HG03558 (cell line): ENCODE results near the gene ITM2C.

Source experiments
- ATAC-seq: cut with Tn5 transposase; IDR thresholded peaks from one replicate; pipeline ENCODE4 v1.9.1; 2021; ENCODE audit warnings: moderate number of reproducible peaks; ENCODE audit not compliant: unreplicated experiment; ENCODE audit errors: extremely low read depth

The ITM2C gene

DNA sequence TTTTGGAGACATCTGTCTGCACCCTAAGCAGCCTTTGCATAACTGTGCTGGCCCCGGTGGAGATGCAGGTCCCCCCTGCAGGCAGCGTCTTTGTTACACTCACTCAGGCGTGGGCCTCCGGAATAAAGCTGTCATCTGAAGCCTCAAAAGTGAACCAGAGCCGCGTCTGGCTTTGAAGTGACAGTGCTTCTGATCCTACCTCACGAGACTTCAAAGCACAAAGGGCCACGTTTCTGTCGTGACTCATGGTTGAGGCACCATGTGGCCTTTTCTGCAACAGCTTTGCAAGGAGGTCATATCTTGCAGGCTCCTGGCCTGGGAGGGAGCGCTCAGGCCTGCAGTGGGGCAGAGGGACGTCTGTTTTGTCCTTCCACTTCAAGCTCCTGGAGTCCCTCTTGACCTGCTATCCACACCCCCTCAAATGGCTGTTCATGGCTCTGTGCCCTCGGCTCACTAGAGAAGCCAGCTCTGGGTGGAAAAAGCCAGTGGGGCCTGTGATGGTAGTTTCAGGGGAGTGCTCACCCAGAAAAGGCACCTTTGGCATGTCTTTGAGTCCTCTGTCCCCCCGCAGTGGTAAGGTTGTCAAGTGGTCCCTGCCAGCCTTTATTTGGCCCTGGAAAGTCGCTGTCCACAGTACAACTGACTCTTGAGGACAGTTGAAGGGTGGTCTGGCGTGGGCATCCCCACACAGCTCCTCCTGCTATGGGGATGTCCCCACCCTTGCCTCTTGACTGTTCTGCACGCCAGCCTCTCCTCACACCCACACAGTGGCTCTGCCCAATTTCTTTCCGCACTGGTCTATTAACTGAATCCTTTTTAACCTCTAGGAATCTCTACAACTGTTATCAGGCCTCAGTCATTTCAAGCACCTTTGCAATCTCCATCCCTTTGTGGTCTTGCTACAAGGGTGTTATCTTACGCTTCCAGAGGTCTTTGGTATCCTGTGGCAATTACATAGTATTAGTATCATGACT, 41.0 kb downstream of the ITM2C start:
- ATAC-seq, result no peak

DNA sequence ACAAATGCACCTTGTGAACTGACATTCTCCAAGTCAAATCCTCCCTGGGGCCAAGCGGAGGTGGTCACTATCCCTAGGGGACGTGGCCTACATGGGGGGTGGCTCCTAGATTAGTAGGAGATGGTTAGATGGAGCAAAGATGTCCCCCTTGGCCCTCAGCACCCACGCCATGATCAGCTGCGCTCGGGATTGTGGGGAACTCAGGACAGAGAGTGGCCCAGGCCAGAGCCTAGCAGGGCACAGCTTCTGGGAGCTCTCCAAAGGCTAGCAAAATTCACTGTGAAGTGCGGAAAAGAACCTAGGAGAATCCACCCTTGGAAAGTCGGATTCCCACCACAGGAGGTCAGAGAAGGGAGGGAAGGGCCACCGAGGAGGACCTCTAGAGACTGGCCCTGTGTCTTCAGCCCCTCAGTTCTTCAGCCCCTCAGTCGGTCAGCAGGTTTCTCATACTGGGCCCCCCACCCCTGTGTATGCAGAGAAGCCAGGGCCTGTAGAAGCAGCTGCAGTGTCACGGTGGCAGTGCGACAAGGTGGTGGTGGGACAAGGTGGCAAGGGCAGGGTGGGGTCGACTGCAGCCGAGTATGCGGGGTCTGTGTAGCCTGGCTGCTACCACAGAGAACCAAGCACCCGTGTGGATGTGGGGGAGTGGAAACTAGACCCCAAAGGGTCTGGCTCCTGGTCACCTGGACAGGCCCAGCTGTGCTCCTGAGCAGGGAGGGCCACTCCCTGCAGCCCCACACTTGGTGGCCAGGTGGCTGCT, 41.9 kb downstream of the ITM2C start:
- no peak for ATAC-seq

DNA sequence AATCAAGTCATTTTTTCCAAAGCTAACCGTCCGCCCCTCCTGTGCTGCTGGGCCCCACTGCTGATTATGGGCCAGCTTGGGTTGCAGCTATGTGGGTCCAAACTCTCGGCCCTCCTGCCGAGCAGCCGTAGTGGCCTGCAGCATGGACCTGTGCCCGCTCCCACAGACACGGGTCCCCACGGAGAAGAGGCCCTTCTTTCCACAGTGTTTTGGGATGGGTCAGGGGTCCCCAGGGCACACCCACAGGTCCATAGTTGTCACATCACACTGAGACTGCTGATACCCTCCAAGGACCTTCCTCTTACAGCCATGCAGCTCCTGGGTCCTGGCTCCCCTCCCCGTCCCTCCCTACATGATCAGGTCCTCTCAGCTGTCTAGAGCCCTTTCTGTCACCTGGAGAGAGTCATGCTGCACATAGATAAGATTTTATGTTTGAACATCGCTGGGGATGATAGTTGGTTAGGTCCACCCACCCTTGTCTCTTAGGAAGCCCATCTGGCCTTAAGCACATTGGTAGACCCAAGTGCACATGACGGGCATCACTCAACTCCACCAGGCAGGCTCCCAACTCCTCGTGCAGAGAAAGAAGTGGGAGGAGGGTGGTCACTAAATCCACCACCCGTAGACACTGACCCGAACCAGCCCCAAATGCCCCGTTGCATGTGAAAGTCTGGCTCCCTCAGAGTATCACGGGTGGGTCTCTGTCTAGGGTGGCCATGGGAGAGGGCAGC, 42.8 kb downstream of the ITM2C start:
- ATAC-seq, result no peak

DNA sequence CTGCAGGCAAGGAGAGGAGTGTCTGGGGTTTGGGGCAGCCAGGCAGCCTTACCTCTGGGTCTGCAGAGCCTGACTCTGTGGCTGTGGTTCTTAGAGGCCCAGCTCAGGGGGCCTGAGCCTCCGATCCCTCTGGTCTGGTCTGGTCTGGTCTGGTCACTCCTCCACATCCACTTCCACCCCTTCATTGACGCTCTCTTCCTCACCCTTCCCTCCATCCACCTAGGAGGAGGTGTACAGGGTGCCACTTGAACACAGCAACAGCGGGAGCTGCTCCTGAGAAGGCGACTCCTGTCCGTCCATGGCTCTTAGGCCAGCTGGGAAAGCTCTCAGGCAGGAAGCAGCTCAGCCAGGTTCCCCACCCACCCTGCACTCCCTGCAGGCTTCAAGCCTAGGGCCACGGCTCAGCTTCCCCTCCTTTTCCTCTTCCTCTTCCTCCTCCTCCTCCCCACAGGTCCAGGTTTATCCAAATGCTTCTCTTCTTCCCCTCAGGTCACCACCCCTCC, 43.4 kb downstream of the ITM2C start:
- ATAC-seq, result no peak

- no peak for ATAC-seq
Measured at GRCh38 chr2:230908595-230909191, 44.0 kb downstream of the ITM2C start.

- ATAC-seq, result no peak
Measured at GRCh38 chr2:230909841-230910545, 45.3 kb downstream of the ITM2C start.

- ATAC-seq, result no peak
Measured at GRCh38 chr2:230910546-230911177, 45.9 kb downstream of the ITM2C start.

DNA sequence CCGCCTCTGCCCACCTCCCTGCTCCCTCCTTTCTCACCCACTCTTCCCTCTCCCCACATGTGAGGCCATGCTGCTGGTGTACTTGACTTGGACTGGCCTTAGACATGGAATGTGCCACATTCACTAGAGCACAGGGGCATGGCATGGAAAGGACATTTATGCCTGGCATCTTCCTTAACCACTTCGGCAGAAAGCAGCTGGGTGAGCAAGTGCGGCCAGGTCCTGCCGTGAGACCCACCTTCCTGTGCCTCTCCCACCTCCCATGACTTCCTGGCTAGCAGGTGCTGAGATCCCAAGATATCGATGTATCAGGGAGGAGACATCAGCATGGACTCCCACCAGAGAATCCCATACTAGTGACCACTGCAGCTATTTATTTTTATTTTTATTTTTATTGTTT, 47.3 kb downstream of the ITM2C start:
- no peak for ATAC-seq

DNA sequence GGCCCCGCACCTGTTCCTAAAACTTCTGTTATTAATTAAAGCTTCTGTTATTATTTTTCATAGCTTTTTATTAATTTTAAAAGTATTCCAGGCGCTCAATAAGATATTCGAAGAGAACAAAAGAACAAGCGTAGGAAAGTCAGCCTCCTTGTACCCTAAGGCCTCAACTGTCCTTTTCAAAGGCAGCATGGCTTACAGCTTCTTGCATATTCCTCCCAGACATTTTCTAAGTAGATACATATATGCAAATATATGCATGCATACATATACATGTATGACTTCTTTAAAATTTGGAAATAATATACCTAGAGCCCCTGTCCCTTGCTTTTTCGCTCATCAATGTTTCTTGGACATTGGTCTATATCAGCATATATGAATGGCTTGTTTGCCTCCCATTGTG, 48.0 kb downstream of the ITM2C start:
- ATAC-seq, result no peak

GRCh38 chr2:230913406-230914143, 48.8 kb downstream of the ITM2C start:
- no peak for ATAC-seq

GRCh38 chr2:230914886-230915285, 50.1 kb downstream of the ITM2C start:
- ATAC-seq, result no peak

- no peak for ATAC-seq
Measured at GRCh38 chr2:230915319-230915718, 50.6 kb downstream of the ITM2C start.

DNA sequence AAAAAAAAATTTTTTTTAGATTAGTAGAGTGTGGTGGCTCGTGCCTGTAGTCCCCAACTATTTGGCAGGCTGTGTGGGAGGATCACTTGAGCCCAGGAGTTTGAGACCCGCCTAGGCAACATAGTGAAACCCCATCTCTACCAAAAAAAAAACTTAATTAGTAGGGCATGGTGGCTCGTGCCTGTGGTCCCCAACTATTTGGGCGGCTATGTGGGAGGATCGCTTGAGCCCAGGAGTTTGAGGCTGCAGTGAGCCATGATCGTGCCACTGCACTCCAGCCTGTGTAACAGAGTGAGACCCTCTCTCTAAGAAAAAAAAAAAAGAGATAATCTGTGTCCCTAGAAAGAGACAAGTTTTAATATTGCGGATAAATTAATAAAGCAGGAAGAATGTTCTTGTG, 51.5 kb downstream of the ITM2C start:
- ATAC-seq, result no peak

GRCh38 chr2:230919240-230919639, 54.5 kb downstream of the ITM2C start:
- no peak for ATAC-seq

DNA sequence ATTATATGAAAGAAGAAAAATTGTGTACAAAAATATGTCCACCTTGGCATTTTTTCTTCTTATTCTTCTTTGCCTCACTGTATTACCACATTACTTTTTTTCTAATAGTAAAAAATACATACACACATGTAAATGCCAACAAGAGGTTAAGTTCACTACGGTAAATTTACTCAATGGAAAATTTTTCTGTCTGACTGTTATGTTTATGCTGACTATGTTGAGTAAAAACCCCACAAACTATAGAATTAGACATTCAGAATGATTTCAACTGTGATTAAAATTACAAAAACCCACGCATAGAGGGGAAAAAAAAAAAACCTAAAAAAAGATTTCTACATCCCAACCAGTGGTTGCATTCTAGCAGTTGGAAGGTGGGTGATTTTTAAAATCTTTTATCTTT, 54.9 kb downstream of the ITM2C start:
- no peak for ATAC-seq

DNA sequence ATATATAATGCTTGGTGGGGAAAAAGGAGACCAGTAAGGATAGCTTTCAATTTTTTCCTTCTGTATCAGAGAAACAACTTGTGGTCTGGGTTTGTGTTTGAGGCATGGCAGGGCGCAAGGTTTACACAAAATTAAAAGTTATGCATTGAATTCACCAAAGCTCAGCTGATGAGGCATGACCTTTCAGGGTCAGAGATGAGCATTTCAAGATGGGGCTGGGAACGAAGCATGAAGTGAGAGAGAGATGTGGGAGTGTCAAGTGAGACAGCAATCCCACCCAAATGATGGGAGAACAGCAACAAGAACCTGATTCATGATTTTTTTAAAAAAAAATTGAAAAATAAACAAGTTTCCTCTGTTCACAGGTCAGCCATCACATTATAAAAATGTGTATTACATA, 55.4 kb downstream of the ITM2C start:
- no peak for ATAC-seq

GRCh38 chr2:230921806-230922595, 57.3 kb downstream of the ITM2C start:
- no peak for ATAC-seq
